ENCODE data around the gene CPNE4. TPM values are rescaled to one million over a fixed set of nuclear protein-coding genes. Genes with fewer than 3 reads are reported as not detected.

CPNE4 gene
- total RNA-seq, 2 donors from 2014 or later, result 0.16 TPM; not detected in 1

- no peaks in the 10 kb centered on the region for H3K9me3 ChIP-seq
- no peak overlapping the region for H3K4me3 ChIP-seq
- no peaks in the 10 kb centered on the region for H3K36me3 ChIP-seq
- TF ChIP-seq, protein P1, sequence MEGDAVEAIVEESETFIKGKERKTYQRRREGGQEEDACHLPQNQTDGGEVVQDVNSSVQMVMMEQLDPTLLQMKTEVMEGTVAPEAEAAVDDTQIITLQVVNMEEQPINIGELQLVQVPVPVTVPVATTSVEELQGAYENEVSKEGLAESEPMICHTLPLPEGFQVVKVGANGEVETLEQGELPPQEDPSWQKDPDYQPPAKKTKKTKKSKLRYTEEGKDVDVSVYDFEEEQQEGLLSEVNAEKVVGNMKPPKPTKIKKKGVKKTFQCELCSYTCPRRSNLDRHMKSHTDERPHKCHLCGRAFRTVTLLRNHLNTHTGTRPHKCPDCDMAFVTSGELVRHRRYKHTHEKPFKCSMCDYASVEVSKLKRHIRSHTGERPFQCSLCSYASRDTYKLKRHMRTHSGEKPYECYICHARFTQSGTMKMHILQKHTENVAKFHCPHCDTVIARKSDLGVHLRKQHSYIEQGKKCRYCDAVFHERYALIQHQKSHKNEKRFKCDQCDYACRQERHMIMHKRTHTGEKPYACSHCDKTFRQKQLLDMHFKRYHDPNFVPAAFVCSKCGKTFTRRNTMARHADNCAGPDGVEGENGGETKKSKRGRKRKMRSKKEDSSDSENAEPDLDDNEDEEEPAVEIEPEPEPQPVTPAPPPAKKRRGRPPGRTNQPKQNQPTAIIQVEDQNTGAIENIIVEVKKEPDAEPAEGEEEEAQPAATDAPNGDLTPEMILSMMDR (IDR thresholded peaks at IDR 0.05), result no peak
- DNase-seq, result no peak
- intact Hi-C loops (cut with DNase I), result no loop called here
- H3K9ac ChIP-seq (ENCODE audit: low read depth in 2 of 2, low read length in 2 of 2), result no peak overlapping the region
- H3K27me3 ChIP-seq, result no peaks in the 10 kb centered on the region
- H3K4me1 ChIP-seq, result no peaks in the 10 kb centered on the region
- no peak overlapping the region for H3K27ac ChIP-seq
Observed at GRCh38 chr3:132001036-132001435, 33.8 kb downstream of the CPNE4 start.

DNA sequence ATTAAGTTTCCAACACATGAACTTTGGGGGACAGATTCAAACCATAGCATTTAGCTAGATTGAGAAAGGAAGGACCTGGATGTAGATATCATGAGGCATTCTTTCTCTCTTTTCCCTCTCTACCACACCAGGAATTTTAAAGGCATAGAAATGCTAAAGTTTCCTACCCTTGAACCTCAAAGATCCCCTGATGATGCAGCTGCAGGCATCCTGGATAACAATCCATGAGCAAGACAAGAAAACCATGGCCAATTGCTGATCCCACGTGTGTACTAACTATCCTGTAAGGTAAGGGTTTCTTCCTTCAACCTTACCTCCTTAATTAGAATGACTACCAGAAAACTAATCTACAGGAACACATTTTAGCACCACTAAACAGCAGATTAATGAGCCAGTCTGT lies 36.8 kb downstream of the CPNE4 start:
- no peaks in the 10 kb centered on the region for H3K36me3 ChIP-seq
- H3K4me1 ChIP-seq, result no peaks in the 10 kb centered on the region
- no peak overlapping the region for H3K4me3 ChIP-seq
- intact Hi-C loops (cut with DNase I), result no loop called here
- no peaks in the 10 kb centered on the region for H3K27me3 ChIP-seq
- H3K27ac ChIP-seq, result no peak overlapping the region
- no peak overlapping the region for H3K9ac ChIP-seq (ENCODE audit: low read depth in 2 of 2, low read length in 2 of 2)
- TF ChIP-seq, protein P1 (IDR thresholded peaks at IDR 0.05), result no peak
- H3K9me3 ChIP-seq, result no peaks in the 10 kb centered on the region
- DNase-seq, result no peak

DNA sequence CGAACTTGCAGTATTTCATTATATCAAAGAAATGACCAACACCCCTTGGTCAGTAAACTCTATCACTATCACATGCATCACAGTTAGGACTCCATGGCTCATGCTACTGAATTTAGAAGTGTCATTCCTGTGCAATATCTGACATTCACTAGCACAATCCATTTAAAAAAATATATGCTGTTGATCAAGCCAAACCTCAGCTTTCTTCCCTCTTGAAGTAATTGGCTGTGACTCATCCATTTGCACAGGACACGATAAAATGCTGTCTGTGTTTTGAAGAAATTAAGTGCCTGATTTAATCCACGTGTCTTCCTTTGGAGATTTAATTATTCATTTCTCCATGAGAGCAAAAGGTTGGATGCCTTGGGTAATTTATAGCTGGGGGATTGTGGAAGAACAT lies 38.9 kb downstream of the CPNE4 start:
- Histone ChIP-seq H3K4me1 (no peaks in the 10 kb centered on the region), H3K27ac (no peak overlapping the region), H3K9me3 (no peaks in the 10 kb centered on the region), H3K36me3 (no peaks in the 10 kb centered on the region), H3K27me3 (no peaks in the 10 kb centered on the region), H3K4me3 (no peak overlapping the region), H3K9ac (ENCODE audit: low read depth in 2 of 2, low read length in 2 of 2) (no peak overlapping the region)
- intact Hi-C loops (cut with DNase I), result no loop called here
- DNase-seq, result no peak
- TF ChIP-seq, protein P1 (IDR thresholded peaks at IDR 0.05), result no peak

GRCh38 chr3:131989318-131989717 lies 45.5 kb downstream of the CPNE4 start:
- TF ChIP-seq, protein P1 (IDR thresholded peaks at IDR 0.05), result no peak
- intact Hi-C loops (cut with DNase I), result no loop called here
- no peak for DNase-seq

DNA sequence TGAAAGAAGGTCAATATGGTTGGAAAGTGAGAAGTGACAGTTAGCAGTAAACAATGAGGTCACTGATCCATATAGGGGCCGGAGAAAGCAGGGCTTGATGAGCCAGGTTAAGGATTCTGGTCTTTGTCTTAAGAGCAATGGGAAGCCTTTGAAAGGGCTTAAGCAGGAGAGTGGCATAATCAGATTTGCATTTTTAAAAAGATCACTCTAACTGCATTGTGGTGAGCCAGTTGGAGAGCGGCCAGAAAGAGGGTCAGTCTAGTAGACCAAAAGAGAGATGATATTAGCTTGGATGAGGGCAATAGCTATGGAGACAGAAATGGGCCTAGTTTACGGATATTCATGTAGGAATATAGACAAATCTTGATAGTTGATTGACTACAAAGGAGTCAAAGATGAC lies 46.6 kb downstream of the CPNE4 start:
- no peak overlapping the region for H3K27ac ChIP-seq
- intact Hi-C loops (cut with DNase I), result no loop called here

More at GRCh38 chr3:131989318-131989717, 45.5 kb downstream of the CPNE4 start:
- Histone ChIP-seq H3K9ac (ENCODE audit: low read depth in 2 of 2, low read length in 2 of 2) (no peak overlapping the region), H3K9me3 (no peaks in the 10 kb centered on the region), H3K4me1 (no peaks in the 10 kb centered on the region), H3K4me3 (no peak overlapping the region), H3K36me3 (no peaks in the 10 kb centered on the region), H3K27ac (no peak overlapping the region), H3K27me3 (no peaks in the 10 kb centered on the region)

More for the DNA sequence above, 46.6 kb downstream of the CPNE4 start:
- no peak for DNase-seq
- Histone ChIP-seq H3K27me3 (no peaks in the 10 kb centered on the region), H3K4me1 (no peaks in the 10 kb centered on the region), H3K9me3 (no peaks in the 10 kb centered on the region), H3K36me3 (no peaks in the 10 kb centered on the region), H3K4me3 (no peak overlapping the region), H3K9ac (ENCODE audit: low read depth in 2 of 2, low read length in 2 of 2) (no peak overlapping the region)
- TF ChIP-seq, protein P1 (IDR thresholded peaks at IDR 0.05), result no peak
